WTC11 (cell line): ENCODE results near the gene KRT80. TPM values are rescaled to one million over a fixed set of nuclear protein-coding genes. Genes with fewer than 3 reads are reported as not detected.

ENCODE experiments used
- ATAC-seq: fragments of 200-7000 bp; cut with Tn5 transposase; 2 replicates; pipeline ENCODE4 v1.10.0; 2021; ENCODE audit warnings: mild to moderate bottlenecking, moderate library complexity
- CTCF ChIA-PET: fragments of 300-600 bp; sonication (Branson Sonifier 250); formaldehyde crosslinking; loops from one replicate; lab custom pipeline; 2021; ENCODE audit warnings: antibody characterized with exemption; lab: Charles Lee
- POLR2A ChIA-PET: fragments of 350-600 bp; sonication (Branson Sonifier 250); formaldehyde crosslinking; loops from one replicate; lab custom pipeline; 2021; ENCODE audit warnings: antibody characterized with exemption; lab: Charles Lee
- DNase-seq: peaks from one replicate; pipeline ENCODE4 v3.0.0; 2021; ENCODE audit warnings: low spot score
- H3K27ac Mint-ChIP-seq: 2 replicates; pipeline ENCODE4 v1.8.0; 2021; ENCODE audit warnings: mixed read lengths
- H3K27me3 Mint-ChIP-seq: 2 replicates; pipeline ENCODE4 v1.8.0; 2021; ENCODE audit warnings: low read depth, mild to moderate bottlenecking, moderate library complexity, mixed read lengths
- H3K36me3 Mint-ChIP-seq: 2 replicates; pipeline ENCODE4 v1.8.0; 2021; ENCODE audit warnings: mixed read lengths
- H3K4me1 Mint-ChIP-seq: 2 replicates; pipeline ENCODE4 v1.8.0; 2022; ENCODE audit warnings: mixed read lengths
- H3K4me3 Mint-ChIP-seq: 2 replicates; pipeline ENCODE4 v1.8.0; 2021; ENCODE audit warnings: mild to moderate bottlenecking, moderate library complexity, mixed read lengths
- H3K9me3 Mint-ChIP-seq: 2 replicates; pipeline ENCODE4 v1.8.0; 2021; ENCODE audit warnings: mixed read lengths
- ATF3 ChIP-seq: sonication (generic); formaldehyde crosslinking; conservative IDR thresholded peaks from 2 replicates; pipeline ENCODE4 v1.8.1; 2022; ENCODE audit warnings: mild to moderate bottlenecking, missing genetic modification reagents
- FOXP4 ChIP-seq: sonication (generic); formaldehyde crosslinking; IDR thresholded peaks from 2 replicates; pipeline ENCODE4 v1.8.0; 2022; ENCODE audit warnings: mild to moderate bottlenecking, missing genetic modification reagents
- NR3C1 ChIP-seq: sonication (generic); formaldehyde crosslinking; conservative IDR thresholded peaks from 2 replicates; pipeline ENCODE4 v1.8.1; 2023; ENCODE audit warnings: low read depth, mild to moderate bottlenecking, missing genetic modification reagents
- RORB ChIP-seq: fragments of 250-450 bp; sonication (Bioruptor Pico); IDR thresholded peaks from 2 replicates; pipeline ENCODE4 v1.9.0; 2021; ENCODE audit warnings: mild to moderate bottlenecking
- ZBTB21 ChIP-seq: sonication (generic); formaldehyde crosslinking; IDR thresholded peaks from 2 replicates; pipeline ENCODE4 v1.8.1; 2023; ENCODE audit warnings: mild to moderate bottlenecking, missing genetic modification reagents, borderline replicate concordance
- ZNF532 ChIP-seq: fragments of 250-450 bp; sonication (Bioruptor Pico); IDR thresholded peaks from 2 replicates; pipeline ENCODE4 v1.9.0; 2021; ENCODE audit warnings: mild to moderate bottlenecking, borderline replicate concordance
- total RNA-seq: library from RNA; stranded (reverse); gene quantifications from 3 replicates; pipeline ENCODE4 v1.2.3, GENCODE V29; 2021
- TF ChIP-seq, protein P1 (sequence below): sonication (generic); formaldehyde crosslinking; IDR thresholded peaks from 2 replicates; pipeline ENCODE4 v1.8.1; 2022; ENCODE audit warnings: missing genetic modification reagents, borderline replicate concordance
- TF ChIP-seq, protein P2 (sequence below): sonication (generic); formaldehyde crosslinking; conservative IDR thresholded peaks from 2 replicates; pipeline ENCODE4 v1.8.1; 2023; ENCODE audit warnings: mild to moderate bottlenecking, low read depth, missing genetic modification reagents, moderate library complexity

Gene KRT80
- total RNA-seq, 1 experiment from 2014 or later, result 0.11 TPM

DNA sequence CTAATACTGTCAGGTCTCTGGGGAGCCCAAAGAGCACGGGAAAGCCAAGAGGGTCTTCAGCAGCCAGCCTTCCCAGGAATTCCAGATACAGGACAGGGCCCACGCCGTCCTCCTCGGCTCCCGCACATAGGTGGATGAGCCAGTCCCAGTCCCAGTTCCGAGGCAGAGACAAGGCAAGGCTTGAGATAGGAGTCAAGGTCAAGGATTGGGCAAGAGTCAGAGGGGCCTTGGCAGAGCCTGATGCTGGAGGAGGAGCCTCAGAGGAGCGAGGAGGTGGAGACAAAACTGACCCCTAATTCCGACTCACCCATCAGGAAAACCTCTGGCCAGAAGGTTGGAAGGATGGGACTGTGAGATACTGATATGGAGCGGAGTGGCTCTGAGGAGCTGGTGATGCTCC, 21.0 kb downstream of the KRT80 start (continued):
- TF ChIP-seq FOXP4 (CRISPR knock-in tag) (no peak), ZNF532 (CRISPR knock-in tag) (no peak)

DNA sequence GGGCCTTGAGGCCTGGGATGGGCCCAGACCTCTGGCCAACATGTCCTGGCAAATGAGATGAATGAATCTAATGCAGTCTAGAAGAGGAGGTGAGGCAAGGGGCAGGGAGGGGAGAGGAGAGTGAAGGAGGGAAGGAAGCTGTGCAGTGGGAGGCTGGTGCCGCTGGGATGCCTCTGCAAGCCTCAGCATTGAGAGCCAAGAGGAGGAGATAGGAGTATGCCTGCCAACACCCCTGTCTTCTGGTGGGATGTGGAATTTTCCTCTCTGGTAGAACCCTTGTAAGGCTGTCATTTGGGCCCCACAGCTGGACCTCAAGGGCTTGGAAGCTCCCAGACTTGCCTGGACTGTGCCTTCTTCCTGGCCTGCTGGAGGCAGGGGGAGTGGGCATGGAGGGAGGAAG, 21.9 kb downstream of the KRT80 start:
- Mint-ChIP-seq H3K9me3 (no peaks in the 10 kb centered on the region), H3K4me3 (no peak overlapping the region), H3K36me3 (no peaks in the 10 kb centered on the region), H3K4me1 (peaks cover 5% of the 10 kb centered on the region), H3K27me3 (no peaks in the 10 kb centered on the region), H3K27ac (no peak overlapping the region)
- ATAC-seq, result no peak
- TF ChIP-seq RORB (CRISPR knock-in tag) (no peak), ATF3 (CRISPR knock-in tag) (no peak), NR3C1 (no peak)
- TF ChIP-seq, protein P1, sequence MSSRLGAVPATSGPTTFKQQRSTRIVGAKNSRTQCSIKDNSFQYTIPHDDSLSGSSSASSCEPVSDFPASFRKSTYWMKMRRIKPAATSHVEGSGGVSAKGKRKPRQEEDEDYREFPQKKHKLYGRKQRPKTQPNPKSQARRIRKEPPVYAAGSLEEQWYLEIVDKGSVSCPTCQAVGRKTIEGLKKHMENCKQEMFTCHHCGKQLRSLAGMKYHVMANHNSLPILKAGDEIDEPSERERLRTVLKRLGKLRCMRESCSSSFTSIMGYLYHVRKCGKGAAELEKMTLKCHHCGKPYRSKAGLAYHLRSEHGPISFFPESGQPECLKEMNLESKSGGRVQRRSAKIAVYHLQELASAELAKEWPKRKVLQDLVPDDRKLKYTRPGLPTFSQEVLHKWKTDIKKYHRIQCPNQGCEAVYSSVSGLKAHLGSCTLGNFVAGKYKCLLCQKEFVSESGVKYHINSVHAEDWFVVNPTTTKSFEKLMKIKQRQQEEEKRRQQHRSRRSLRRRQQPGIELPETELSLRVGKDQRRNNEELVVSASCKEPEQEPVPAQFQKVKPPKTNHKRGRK, result no peak
- CTCF ChIA-PET, result interaction anchor here (0.8 to 1.9 kb wide), 7 partner anchors 12 to 110 kb away, joined by 3 to 7 read pairs (median 4); no protein-coding TSS in a partner anchor
- DNase-seq, result no peak
- POLR2A ChIA-PET, result no interaction called here

- peaks cover 12% of the 10 kb centered on the region for H3K4me1 Mint-ChIP-seq
- ChIA-PET POLR2A (no interaction called here), CTCF (interaction anchor here (0.6 to 1.9 kb wide), 4 partner anchors 12 to 82 kb away, joined by 3 to 5 read pairs (median 3); no protein-coding TSS in a partner anchor)
Measured at GRCh38 chr12:52168019-52168717, 23.6 kb downstream of the KRT80 start.

More at GRCh38 chr12:52168019-52168717, 23.6 kb downstream of the KRT80 start:
- H3K36me3 Mint-ChIP-seq, result no peaks in the 10 kb centered on the region
- no peak overlapping the region for H3K27ac Mint-ChIP-seq
- H3K4me3 Mint-ChIP-seq, result no peak overlapping the region
- TF ChIP-seq, protein P2, sequence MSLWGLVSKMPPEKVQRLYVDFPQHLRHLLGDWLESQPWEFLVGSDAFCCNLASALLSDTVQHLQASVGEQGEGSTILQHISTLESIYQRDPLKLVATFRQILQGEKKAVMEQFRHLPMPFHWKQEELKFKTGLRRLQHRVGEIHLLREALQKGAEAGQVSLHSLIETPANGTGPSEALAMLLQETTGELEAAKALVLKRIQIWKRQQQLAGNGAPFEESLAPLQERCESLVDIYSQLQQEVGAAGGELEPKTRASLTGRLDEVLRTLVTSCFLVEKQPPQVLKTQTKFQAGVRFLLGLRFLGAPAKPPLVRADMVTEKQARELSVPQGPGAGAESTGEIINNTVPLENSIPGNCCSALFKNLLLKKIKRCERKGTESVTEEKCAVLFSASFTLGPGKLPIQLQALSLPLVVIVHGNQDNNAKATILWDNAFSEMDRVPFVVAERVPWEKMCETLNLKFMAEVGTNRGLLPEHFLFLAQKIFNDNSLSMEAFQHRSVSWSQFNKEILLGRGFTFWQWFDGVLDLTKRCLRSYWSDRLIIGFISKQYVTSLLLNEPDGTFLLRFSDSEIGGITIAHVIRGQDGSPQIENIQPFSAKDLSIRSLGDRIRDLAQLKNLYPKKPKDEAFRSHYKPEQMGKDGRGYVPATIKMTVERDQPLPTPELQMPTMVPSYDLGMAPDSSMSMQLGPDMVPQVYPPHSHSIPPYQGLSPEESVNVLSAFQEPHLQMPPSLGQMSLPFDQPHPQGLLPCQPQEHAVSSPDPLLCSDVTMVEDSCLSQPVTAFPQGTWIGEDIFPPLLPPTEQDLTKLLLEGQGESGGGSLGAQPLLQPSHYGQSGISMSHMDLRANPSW (CRISPR knock-in tag), result no peak
- TF ChIP-seq ZBTB21, result no peak
- no peaks in the 10 kb centered on the region for H3K27me3 Mint-ChIP-seq
- no peaks in the 10 kb centered on the region for H3K9me3 Mint-ChIP-seq
- DNase-seq, result no peak
- no peak for ATAC-seq
